Small intestine (tissue), 7 donors: ENCODE data around the gene STT3A. TPM values are rescaled to one million over a fixed set of nuclear protein-coding genes. Genes with fewer than 3 reads are reported as not detected.

Experiments
- DNase-seq, 2 donors: peaks; one replicate each; pipeline versions ENCODE4 v3.0.0 to v3.0.0-alpha.2; 2013
- FAIRE-seq: peaks from 2 replicates; lab custom pipeline; 2012; peaks lifted over from hg19 to GRCh38; lab: Jason Lieb, UNC
- H3K27ac ChIP-seq, 3 donors: one replicate each; pipeline ENCODE4 v1.5.1; 2013; ENCODE audit warnings: low read length in 2 of 3, mild to moderate bottlenecking in 2 of 3, control low read depth in 1 of 3, inconsistent platforms in 1 of 3, low read depth in 1 of 3, moderate library complexity in 1 of 3
- H3K27me3 ChIP-seq, 3 donors: one replicate each; pipeline ENCODE4 v1.6.1; 2013; ENCODE audit warnings: low read length in 3 of 3, inconsistent platforms in 1 of 3; ENCODE audit not compliant: control insufficient read depth in 3 of 3, insufficient read depth in 3 of 3
- H3K36me3 ChIP-seq, 3 donors: one replicate each; pipeline ENCODE4 v1.6.1; 2013; ENCODE audit warnings: low read length in 3 of 3, inconsistent platforms in 1 of 3, low read depth in 1 of 3, mild to moderate bottlenecking in 1 of 3, moderate library complexity in 1 of 3; ENCODE audit not compliant: control insufficient read depth in 3 of 3, insufficient read depth in 2 of 3
- H3K4me1 ChIP-seq, 3 donors: one replicate each; pipeline ENCODE4 v1.6.1; 2013; ENCODE audit warnings: low read length in 2 of 3, inconsistent platforms in 1 of 3, low read depth in 1 of 3, mild to moderate bottlenecking in 1 of 3, moderate library complexity in 1 of 3; ENCODE audit not compliant: control insufficient read depth in 3 of 3, insufficient read depth in 2 of 3
- H3K4me3 ChIP-seq, 3 donors: one replicate each; pipeline ENCODE4 v1.5.1; 2013; ENCODE audit warnings: low read length in 3 of 3, control low read depth in 1 of 3, inconsistent platforms in 1 of 3, low read depth in 1 of 3, mild to moderate bottlenecking in 1 of 3, moderate library complexity in 1 of 3
- H3K9me3 ChIP-seq, 2 donors: one replicate each; pipeline ENCODE4 v1.6.1; 2013; ENCODE audit warnings: low read depth in 1 of 2, low read length in 1 of 2; ENCODE audit not compliant: control insufficient read depth in 2 of 2, insufficient read depth in 1 of 2
- WGBS, 3 donors: extraction: QIAGEN DNeasy Blood & Tissue Kit; methylation state at CpG; one replicate each; pipeline ENCODE4 v1.1.7; 2013; 5-methylcytosine and 5-hydroxymethylcytosine counted together
- polyA plus RNA-seq, 4 donors: library from polyadenylated mRNA; stranded (reverse) in 3 of 4; unstranded in 1 of 4; fragments of 200-250 nt in 3 of 4; fragments of 120-200 nt in 1 of 4; gene quantifications; one replicate each; pipeline versions ENCODE4 v1.2.1 to v1.2.3, GENCODE V29; 2013
- donor health status: healthy with polysubstance abuse.
- donor health status: control.
- donor health status: control.
- donor health status: Bipolar disorder and iron deficiency.
- donor health status: healthy.

STT3A gene
- polyA plus RNA-seq, 4 donors = 16.5 to 195 (median 48.2) TPM

DNA sequence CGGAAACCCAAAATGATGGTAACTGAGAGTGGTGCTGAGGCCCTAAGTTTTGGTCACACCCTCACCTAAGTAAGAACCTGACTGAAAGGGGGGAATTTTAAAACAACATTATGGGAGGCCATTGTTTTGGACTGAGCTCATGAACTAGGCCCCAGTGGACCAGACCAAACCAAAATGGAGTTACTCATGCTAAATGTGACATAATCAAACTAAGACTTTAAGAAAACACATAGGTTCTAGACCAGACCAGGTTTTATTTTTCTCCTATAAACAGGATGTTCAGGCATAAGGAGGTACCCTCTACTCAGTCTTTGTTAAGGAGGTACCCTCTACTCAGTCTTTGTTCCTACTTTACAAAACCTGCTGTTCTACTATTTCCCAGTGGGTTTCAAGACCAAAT is 30.7 kb upstream of the STT3A start:
- no peak for FAIRE-seq
- WGBS, 3 donors = 100% methylated on average over 1 of the region's 1 CpG
- no peak overlapping the region for H3K4me3 ChIP-seq
- no peaks in the 10 kb centered on the region for H3K27me3 ChIP-seq
- no peaks in the 10 kb centered on the region for H3K4me1 ChIP-seq
- H3K36me3 ChIP-seq = no peaks in the 10 kb centered on the region
- no peak overlapping the region for H3K27ac ChIP-seq
- H3K9me3 ChIP-seq = peaks cover 0 to 4% of the 10 kb centered on the region in 2 donors
- no peak for DNase-seq

DNA sequence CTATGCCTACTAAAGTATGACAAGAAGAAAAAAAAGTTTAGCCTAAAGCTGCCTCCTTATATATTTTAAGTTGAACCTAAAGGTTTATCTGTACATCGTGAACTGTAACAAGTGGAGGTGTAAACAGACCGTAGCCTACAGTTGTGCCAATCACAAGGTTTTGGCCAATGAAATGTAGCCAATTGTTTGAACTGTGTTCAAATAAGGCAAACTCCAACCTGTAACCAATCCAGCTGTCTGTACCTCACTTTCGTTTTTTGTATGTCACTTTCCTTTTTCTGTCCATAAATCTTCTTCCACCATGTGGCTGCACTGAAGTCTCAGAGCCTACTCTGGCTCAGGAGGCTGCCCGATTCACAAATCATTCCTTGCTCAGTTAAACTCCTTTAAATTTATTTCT is 30.2 kb upstream of the STT3A start:
- 70 to 73% (median 70%) methylated on average over 4 of the region's 4 CpGs for WGBS, 3 donors
- Histone ChIP-seq H3K27me3 (no peaks in the 10 kb centered on the region), H3K27ac (no peak overlapping the region), H3K4me3 (no peak overlapping the region), H3K9me3 (peaks cover 0 to 7% of the 10 kb centered on the region in 2 donors), H3K36me3 (no peaks in the 10 kb centered on the region), H3K4me1 (no peaks in the 10 kb centered on the region)
- DNase-seq (no peak), FAIRE-seq (no peak)

DNA sequence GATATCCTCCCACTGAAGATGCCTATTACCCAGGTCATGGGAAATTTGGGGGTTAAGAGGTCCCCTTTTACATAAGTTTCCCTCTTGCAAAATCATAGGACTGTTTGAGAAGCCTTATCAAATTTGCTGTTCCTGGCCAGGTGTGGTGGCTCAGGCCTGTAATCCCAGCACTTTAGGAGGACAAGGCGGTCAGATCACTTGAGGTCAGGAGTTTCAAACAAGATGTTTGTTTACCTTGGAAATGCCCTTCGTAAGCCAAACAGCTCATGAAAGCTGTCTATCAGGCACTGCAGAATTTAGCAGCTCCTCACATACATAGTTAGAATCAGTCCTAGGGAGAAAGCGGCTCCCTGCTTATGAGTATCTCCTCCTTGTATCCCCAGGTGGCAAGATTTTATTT is 28.3 kb upstream of the STT3A start:
- WGBS, 3 donors = 64 to 74% (median 72%) methylated on average over 3 of the region's 3 CpGs
- no peaks in the 10 kb centered on the region for H3K4me1 ChIP-seq
- H3K27me3 ChIP-seq = no peaks in the 10 kb centered on the region
- FAIRE-seq (no peak), DNase-seq (no peak)
- H3K27ac ChIP-seq = no peak overlapping the region
- no peaks in the 10 kb centered on the region for H3K36me3 ChIP-seq
- H3K9me3 ChIP-seq = peaks cover 0 to 7% of the 10 kb centered on the region in 2 donors
- no peak overlapping the region for H3K4me3 ChIP-seq

DNA sequence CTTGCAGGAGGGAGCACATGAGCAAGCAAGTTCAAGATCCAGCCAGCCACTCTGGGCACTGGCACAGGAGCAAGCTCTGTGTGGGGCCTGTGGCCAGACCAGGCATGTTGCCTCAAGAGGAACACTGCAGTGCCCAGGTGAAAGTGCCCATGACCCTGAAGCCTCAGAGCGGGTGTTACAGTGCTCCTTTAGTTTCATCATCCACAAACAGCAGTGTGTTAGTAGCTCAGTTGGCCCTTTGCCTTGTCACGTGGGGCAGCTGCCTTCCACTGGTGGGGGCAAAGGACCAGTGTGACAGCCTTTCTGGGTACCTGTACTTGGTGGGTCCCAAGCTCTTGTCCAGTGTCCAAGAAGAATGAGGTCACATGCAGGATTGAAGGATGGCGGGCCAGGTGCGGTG is 26.4 kb upstream of the STT3A start:
- WGBS, 3 donors = 92 to 98% (median 93%) methylated on average over 4 of the region's 4 CpGs
- FAIRE-seq (no peak), DNase-seq (no peak)
- no peaks in the 10 kb centered on the region for H3K27me3 ChIP-seq
- peaks cover 2 to 10% (median 3%) of the 10 kb centered on the region in 3 donors for H3K4me1 ChIP-seq
- H3K9me3 ChIP-seq = peaks cover 0 to 7% of the 10 kb centered on the region in 2 donors
- no peaks in the 10 kb centered on the region for H3K36me3 ChIP-seq
- H3K4me3 ChIP-seq = no peak overlapping the region
- no peak overlapping the region for H3K27ac ChIP-seq

- Histone ChIP-seq H3K4me1 (peaks cover 2 to 10% (median 3%) of the 10 kb centered on the region in 3 donors), H3K27ac (peak within 1 kb of the TSS; percentile 18 to 83 (median 58)), H3K4me3 (peak within 1 kb of the TSS; percentile 65 to 93 (median 80)), H3K27me3 (no peaks in the 10 kb centered on the region), H3K9me3 (peaks cover 0 to 7% of the 10 kb centered on the region in 2 donors), H3K36me3 (peaks cover 0 to 11% (median 4%) of the 10 kb centered on the region in 3 donors)
- WGBS, 3 donors = 1% methylated on average over 59 to 83 of the region's 83 CpGs
- DNase-seq (peak; percentile 88 to 95), FAIRE-seq (no peak)
Observed at GRCh38 chr11:125568970-125569914, 23.4 kb upstream of the STT3A start, which contains the start of gene EI24. TSS of gene EI24 (plus strand) at chr11:125569477. CDS start at chr11:125572528, 3,051 bp downstream.

- FAIRE-seq (no peak), DNase-seq (peak in 1 of 2 donors; percentile 29)
- Histone ChIP-seq H3K9me3 (peaks cover 0 to 7% of the 10 kb centered on the region in 2 donors), H3K4me1 (peaks cover 2 to 10% (median 3%) of the 10 kb centered on the region in 3 donors), H3K27me3 (no peaks in the 10 kb centered on the region), H3K27ac (peak overlapping the region; percentile 18 to 83 (median 58)), H3K4me3 (peak overlapping the region; percentile 65 to 93 (median 80)), H3K36me3 (peaks cover 2 to 14% (median 7%) of the 10 kb centered on the region in 3 donors)
- 0 to 2% (median 2%) methylated on average over 9 of the region's 9 CpGs for WGBS, 3 donors
Observed at GRCh38 chr11:125569915-125570621, 22.6 kb upstream of the STT3A start.

GRCh38 chr11:125570952-125571351 is 21.7 kb upstream of the STT3A start:
- H3K4me1 ChIP-seq = peaks cover 2 to 10% (median 3%) of the 10 kb centered on the region in 3 donors
- H3K27ac ChIP-seq = no peak overlapping the region
- peaks cover 0 to 7% of the 10 kb centered on the region in 2 donors for H3K9me3 ChIP-seq
- H3K36me3 ChIP-seq = peaks cover 4 to 19% (median 7%) of the 10 kb centered on the region in 3 donors
- 52 to 66% (median 64%) methylated on average over 2 of the region's 2 CpGs for WGBS, 3 donors
- H3K27me3 ChIP-seq = no peaks in the 10 kb centered on the region
- no peak for FAIRE-seq
- H3K4me3 ChIP-seq = no peak overlapping the region
- peak in 1 of 2 donors; percentile 8 for DNase-seq

DNA sequence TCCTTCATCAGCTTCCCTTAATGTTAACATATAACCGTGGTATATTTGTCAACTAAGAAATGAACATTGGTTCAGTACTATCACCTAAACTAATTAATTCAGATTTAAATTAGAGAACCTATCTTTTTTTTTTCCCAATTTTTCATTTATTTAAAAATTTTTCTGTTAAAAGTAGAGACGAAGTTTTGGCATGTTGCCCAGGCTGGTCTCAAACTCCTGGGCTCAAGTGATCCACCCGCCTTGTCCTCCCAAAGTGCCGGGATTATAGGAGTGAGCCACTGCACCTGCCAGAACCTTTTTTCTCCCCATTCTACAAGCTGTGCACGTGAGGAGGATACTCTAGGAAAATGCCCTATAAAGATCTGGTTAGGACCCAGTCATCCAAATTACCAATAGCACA is 19.7 kb upstream of the STT3A start:
- H3K27me3 ChIP-seq = no peaks in the 10 kb centered on the region
- WGBS, 3 donors = 80 to 91% (median 86%) methylated on average over 5 of the region's 5 CpGs
- H3K36me3 ChIP-seq = peaks cover 9 to 25% (median 14%) of the 10 kb centered on the region in 3 donors
- no peak for FAIRE-seq
- H3K27ac ChIP-seq = no peak overlapping the region
- H3K4me3 ChIP-seq = no peak overlapping the region
- H3K9me3 ChIP-seq = no peaks in the 10 kb centered on the region
- DNase-seq = no peak
- peaks cover 2 to 10% (median 3%) of the 10 kb centered on the region in 3 donors for H3K4me1 ChIP-seq
